OCI-LY1 (cell line): ENCODE measurements around the gene TSPAN6.

Source experiments
- EZH2 ChIP-seq: fragments of 200-600 bp; sonication (generic), shearing (Covaris generic); IDR thresholded peaks from 2 replicates; pipeline ENCODE4 v1.8.0; 2017; ENCODE audit warnings: borderline replicate concordance, mixed run types, mild to moderate bottlenecking, antibody characterized with exemption, low read length, moderate library complexity, mixed read lengths
- TF ChIP-seq, protein P1 (sequence below): fragments of 200-600 bp; sonication (generic), shearing (Covaris generic); IDR thresholded peaks from 2 replicates; pipeline ENCODE4 v1.5.1; 2017; ENCODE audit warnings: mild to moderate bottlenecking, antibody characterized with exemption, low read length, moderate library complexity, mixed read lengths

DNA sequence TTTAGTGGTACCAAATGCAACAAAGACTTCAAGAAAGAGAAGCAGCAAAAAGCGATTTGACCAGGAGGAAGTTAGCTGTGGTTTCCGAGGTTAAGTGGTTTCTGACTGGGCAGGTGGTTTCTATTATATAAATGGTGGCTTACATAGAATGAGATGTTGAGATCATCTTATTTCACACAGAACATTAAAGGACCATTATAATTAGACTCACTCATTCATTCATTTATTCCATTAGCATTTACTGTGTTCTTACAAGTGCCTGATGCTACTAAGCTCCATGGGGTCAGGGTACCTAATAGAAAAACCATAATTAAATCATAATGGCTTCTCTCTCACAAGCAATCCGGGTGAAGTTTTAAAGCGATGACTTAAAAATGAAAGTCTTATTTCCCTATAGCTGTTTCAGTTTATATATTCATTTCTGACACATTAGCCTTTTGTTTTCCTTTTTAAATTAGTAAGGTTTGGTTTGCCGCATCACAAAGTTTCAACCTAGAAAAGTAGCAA is 10.6 kb downstream of the TSPAN6 start:
- TF ChIP-seq, protein P1, sequence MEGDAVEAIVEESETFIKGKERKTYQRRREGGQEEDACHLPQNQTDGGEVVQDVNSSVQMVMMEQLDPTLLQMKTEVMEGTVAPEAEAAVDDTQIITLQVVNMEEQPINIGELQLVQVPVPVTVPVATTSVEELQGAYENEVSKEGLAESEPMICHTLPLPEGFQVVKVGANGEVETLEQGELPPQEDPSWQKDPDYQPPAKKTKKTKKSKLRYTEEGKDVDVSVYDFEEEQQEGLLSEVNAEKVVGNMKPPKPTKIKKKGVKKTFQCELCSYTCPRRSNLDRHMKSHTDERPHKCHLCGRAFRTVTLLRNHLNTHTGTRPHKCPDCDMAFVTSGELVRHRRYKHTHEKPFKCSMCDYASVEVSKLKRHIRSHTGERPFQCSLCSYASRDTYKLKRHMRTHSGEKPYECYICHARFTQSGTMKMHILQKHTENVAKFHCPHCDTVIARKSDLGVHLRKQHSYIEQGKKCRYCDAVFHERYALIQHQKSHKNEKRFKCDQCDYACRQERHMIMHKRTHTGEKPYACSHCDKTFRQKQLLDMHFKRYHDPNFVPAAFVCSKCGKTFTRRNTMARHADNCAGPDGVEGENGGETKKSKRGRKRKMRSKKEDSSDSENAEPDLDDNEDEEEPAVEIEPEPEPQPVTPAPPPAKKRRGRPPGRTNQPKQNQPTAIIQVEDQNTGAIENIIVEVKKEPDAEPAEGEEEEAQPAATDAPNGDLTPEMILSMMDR, result no peak
- TF ChIP-seq EZH2, result no peak
